Ascending aorta (tissue), 2 donors: ENCODE results near the gene VSX1. TPM values are rescaled to one million over a fixed set of nuclear protein-coding genes. Genes with fewer than 3 reads are reported as not detected.

ENCODE experiments used
- DNase-seq, 2 donors: peaks; one replicate each; pipeline ENCODE4 v3.0.0-alpha.2; 2019; ENCODE audit warnings: low spot score in 2 of 2
- H3K27ac ChIP-seq, 2 donors: fragments of 200-600 bp; sonication (generic); one replicate each; pipeline ENCODE4 v1.5.1; 2016 to 2017; ENCODE audit warnings: mild to moderate bottlenecking in 1 of 2
- H3K27me3 ChIP-seq: fragments of 200-600 bp; sonication (generic); one replicate; pipeline ENCODE4 v1.5.1; 2017
- H3K36me3 ChIP-seq, 2 donors: fragments of 200-600 bp; sonication (generic); one replicate each; pipeline ENCODE4 v1.5.1; 2016
- H3K4me1 ChIP-seq, 2 donors: fragments of 200-600 bp; sonication (generic); one replicate each; pipeline ENCODE4 v1.5.1; 2016 to 2017; ENCODE audit warnings: mild to moderate bottlenecking in 1 of 2
- H3K4me3 ChIP-seq, 2 donors: fragments of 200-600 bp; sonication (generic); one replicate each; pipeline ENCODE4 v1.5.1; 2016 to 2017; ENCODE audit warnings: mild to moderate bottlenecking in 1 of 2
- H3K9me3 ChIP-seq, 2 donors: fragments of 200-600 bp; sonication (generic); one replicate each; pipeline ENCODE4 v1.5.1; 2016
- intact Hi-C: fragments of 100-400 bp; cut with DNase I; formaldehyde crosslinking; loops from one replicate; pipeline ENCODE4 v1.15.1; 2023
- total RNA-seq: library from RNA; depleted of rRNA; stranded (reverse); fragments of >200 nt; gene quantifications from one replicate; pipeline ENCODE4 v1.1.0, GENCODE V29; 2016
- TF ChIP-seq, protein P1 (sequence below), 3 experiments: fragments of 200-600 bp in 2 of 3; fragments of 450-650 bp in 1 of 3; sonication (generic) in 2 of 3; IDR thresholded peaks; one replicate each; pipeline ENCODE4 v1.5.1; 2016 to 2019; ENCODE audit warnings: antibody characterized with exemption in 3 of 3, mild to moderate bottlenecking in 1 of 3, moderate library complexity in 1 of 3

VSX1 gene
- total RNA-seq, 1 donor from 2014 or later: not detected

DNA sequence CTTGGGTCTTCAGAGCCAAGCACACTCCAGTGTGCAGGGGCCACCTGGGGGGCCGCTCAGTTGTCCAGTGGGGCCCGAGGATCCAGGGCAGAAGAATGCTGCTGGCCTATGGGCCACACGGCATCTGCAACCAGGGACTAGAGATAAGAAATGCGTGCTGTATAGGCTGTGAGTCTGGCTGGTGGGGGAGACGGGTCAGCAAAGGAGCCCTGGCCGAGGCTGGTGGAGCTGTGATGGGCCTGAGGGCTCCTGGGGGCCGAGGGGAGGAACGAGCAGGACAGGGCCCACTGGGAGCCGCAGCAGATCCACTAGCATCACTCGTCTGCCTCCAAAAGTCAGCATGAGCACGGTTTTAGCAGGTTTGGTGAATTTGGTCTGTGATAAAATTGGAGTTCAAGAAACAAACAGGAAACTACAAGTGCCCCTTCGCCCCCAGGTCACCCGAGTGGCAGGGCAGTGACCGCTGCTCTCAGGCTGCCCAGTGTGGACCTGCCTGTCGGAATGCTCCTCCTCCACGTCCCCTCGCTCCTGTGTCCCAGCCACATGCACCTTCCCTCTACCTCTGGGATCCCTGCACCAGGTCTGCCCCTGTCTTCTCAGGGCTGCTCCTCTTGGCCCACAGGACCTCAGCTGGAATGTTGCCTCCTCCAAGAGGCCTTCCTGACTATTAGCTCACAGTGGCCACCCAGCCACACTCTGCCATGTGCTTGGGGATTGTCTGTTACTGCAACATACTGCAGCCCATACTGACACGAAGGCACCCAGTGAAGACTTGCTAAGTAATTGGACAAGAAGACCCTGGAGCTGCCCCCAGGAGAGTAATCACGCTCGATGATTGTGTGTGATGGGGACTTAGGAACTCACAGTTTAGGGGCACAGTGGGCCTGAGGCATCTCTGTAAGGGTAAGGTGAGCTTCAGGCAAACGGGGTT lies 34.9 kb downstream of the VSX1 start:
- TF ChIP-seq, protein P1, sequence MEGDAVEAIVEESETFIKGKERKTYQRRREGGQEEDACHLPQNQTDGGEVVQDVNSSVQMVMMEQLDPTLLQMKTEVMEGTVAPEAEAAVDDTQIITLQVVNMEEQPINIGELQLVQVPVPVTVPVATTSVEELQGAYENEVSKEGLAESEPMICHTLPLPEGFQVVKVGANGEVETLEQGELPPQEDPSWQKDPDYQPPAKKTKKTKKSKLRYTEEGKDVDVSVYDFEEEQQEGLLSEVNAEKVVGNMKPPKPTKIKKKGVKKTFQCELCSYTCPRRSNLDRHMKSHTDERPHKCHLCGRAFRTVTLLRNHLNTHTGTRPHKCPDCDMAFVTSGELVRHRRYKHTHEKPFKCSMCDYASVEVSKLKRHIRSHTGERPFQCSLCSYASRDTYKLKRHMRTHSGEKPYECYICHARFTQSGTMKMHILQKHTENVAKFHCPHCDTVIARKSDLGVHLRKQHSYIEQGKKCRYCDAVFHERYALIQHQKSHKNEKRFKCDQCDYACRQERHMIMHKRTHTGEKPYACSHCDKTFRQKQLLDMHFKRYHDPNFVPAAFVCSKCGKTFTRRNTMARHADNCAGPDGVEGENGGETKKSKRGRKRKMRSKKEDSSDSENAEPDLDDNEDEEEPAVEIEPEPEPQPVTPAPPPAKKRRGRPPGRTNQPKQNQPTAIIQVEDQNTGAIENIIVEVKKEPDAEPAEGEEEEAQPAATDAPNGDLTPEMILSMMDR (IDR thresholded peaks at IDR 0.05): no peak
- Histone ChIP-seq H3K9me3 (no peaks in the 10 kb centered on the region), H3K4me3 (no peak overlapping the region), H3K27me3 (no peaks in the 10 kb centered on the region), H3K27ac (peak overlapping the region in 1 of 2 donors; percentile 96), H3K36me3 (peaks cover 15% of the 10 kb centered on the region in 2 donors), H3K4me1 (peaks cover 48 to 87% of the 10 kb centered on the region in 2 donors)
- DNase-seq: peak in 1 of 2 donors; percentile 49
- intact Hi-C loops: no loop called here

DNA sequence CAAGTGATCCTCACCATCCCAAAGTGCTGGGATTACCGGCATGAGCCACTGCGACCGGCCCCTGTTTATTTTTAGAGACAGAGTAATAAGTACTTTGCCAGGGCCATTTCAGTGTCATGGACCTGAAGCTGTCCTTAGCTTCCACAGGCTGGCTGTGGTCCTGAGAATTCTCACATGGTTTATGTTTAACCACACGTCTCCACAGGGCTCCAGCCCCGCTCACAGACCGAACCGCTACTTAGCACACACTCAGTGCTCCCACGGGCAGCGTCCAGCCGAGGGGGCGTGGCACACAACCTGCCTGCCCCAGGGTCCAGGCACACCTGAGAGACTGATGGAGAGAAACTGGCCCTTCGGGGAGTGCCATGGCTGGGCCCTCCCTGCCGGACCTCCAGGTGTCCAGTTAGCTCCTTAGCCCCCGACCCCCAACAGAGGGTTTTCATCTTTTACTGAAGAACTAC lies 35.7 kb downstream of the VSX1 start:
- H3K9me3 ChIP-seq: no peaks in the 10 kb centered on the region
- intact Hi-C loops: no loop called here
- peak overlapping the region in 1 of 2 donors; percentile 96 for H3K27ac ChIP-seq
- no peak overlapping the region for H3K4me3 ChIP-seq
- TF ChIP-seq, protein P1 (IDR thresholded peaks at IDR 0.05): no peak
- peak in 1 of 2 donors; percentile 61 for DNase-seq
- H3K4me1 ChIP-seq: peaks cover 41 to 85% of the 10 kb centered on the region in 2 donors
- H3K36me3 ChIP-seq: peaks cover 15% of the 10 kb centered on the region in 2 donors
- no peaks in the 10 kb centered on the region for H3K27me3 ChIP-seq

DNA sequence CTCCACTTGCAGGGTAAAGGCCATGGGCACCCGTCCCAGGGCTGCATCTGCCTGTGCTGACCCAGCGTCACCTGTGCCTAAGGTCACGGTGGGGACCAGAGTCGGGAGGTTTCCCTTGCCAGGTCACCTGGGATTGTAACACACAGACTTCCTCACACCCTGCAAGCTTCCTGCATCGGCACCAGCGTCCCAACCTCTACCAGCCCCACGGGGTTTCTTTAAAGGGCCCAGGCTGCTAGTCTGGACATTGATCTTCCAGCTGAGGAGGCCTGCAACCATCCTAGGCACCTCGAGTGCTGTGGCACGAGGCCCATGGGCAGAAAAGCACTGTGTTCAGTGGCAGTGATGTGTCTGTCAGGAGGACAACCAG lies 36.6 kb downstream of the VSX1 start:
- DNase-seq: no peak
- TF ChIP-seq, protein P1 (IDR thresholded peaks at IDR 0.05): no peak
- peaks cover 44 to 85% of the 10 kb centered on the region in 2 donors for H3K4me1 ChIP-seq

DNA sequence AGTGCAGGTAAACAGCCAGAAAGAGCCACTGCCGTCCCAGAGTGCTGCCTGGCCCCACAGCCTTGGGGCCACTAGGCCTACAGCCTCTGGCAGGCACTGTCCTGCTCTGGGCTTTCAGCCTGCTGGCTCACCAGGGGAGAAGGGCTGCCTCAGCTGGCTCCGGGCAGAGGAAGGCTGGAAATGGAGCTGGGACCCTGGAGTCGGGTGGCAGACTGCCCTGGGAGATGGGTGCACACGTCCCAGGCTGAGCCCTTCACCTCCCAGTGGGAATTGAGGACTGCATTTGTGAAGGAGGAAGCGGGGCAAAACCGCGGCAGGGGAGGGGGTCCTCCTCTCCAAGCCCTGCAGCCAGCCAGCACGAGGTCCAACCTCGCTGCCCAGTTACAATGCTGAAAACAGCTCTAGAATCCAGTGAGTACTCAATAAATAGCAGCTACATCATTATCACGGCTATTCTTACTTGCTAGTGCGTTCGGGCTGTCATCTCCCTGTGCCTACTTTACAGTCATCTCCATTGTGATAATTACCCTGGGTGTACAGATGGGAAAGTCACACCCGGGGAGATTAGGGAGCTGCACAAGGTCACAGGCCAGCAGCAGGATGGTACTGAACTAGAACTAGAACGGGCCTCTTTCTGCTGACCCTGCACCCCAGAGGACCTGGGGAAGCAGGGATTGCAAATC lies 37.1 kb downstream of the VSX1 start:
- Histone ChIP-seq H3K9me3 (no peaks in the 10 kb centered on the region), H3K4me3 (no peak overlapping the region), H3K27ac (peak overlapping the region; percentile 68 to 96), H3K27me3 (no peaks in the 10 kb centered on the region), H3K4me1 (peaks cover 44 to 85% of the 10 kb centered on the region in 2 donors), H3K36me3 (peaks cover 15% of the 10 kb centered on the region in 2 donors)
- TF ChIP-seq, protein P1 (IDR thresholded peaks at IDR 0.05): no peak
- intact Hi-C loops: no loop called here
- DNase-seq: no peak

More for the DNA sequence above, 36.6 kb downstream of the VSX1 start:
- intact Hi-C loops: no loop called here
- H3K4me3 ChIP-seq: no peak overlapping the region
- no peaks in the 10 kb centered on the region for H3K27me3 ChIP-seq
- peaks cover 15% of the 10 kb centered on the region in 2 donors for H3K36me3 ChIP-seq
- H3K27ac ChIP-seq: peak overlapping the region; percentile 68 to 96
- no peaks in the 10 kb centered on the region for H3K9me3 ChIP-seq

DNA sequence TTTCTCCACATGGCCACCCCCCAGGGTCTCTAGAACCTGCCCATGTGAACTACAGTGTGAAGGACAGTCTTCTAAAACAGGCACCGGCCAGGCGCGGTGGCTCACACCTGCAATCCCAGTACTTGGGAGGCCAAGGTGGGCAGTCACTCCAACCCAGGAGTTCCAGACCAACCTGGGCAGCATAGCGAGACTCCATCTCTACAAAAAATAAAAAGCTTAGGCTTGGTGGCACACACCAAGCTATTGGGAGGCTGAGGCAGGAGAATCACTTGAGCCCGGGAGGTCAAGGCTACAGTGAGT lies 37.7 kb downstream of the VSX1 start:
- Histone ChIP-seq H3K36me3 (peaks cover 15% of the 10 kb centered on the region in 2 donors), H3K27me3 (no peaks in the 10 kb centered on the region), H3K9me3 (no peaks in the 10 kb centered on the region), H3K4me1 (peaks cover 49 to 86% of the 10 kb centered on the region in 2 donors), H3K27ac (peak overlapping the region; percentile 68 to 96), H3K4me3 (no peak overlapping the region)
- TF ChIP-seq, protein P1 (IDR thresholded peaks at IDR 0.05): no peak
- intact Hi-C loops: no loop called here
- DNase-seq: no peak
